ENCODE measurements around the gene TEKT3. TPM values are rescaled to one million over a fixed set of nuclear protein-coding genes. Genes with fewer than 3 reads are reported as not detected.
A peak's percentile ranks its signal among the peaks of the same experiment; 100 is the strongest.

TEKT3 gene
- total RNA-seq, 6 experiments from 2014 or later: not detected

DNA sequence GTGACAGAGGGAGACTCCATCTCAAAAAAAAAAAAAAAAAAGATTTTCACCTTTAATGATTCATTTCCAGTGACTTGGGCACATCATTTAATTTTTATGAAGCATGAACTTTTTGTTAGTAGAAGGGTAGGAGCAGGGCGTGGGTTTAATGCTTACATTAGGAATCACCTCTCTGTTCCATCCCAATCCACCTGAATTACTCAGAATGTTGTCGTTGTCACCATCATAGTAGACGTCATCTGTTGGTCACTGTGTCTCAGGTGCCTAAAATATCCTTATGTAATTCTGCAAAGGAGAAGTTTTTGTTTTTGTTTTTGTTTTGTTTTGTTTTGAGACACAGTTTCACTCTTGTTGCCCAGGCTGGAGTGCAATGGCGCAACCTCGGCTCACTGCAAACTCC lies 38.3 kb upstream of the TEKT3 start:
- no peak for ATAC-seq
- no peaks in the 10 kb centered on the region for H3K4me1 ChIP-seq
- H3K4me3 ChIP-seq: no peak overlapping the region
- no peaks in the 10 kb centered on the region for H3K9me3 ChIP-seq
- no peaks in the 10 kb centered on the region for H3K27me3 ChIP-seq
- TF ChIP-seq, protein P1, sequence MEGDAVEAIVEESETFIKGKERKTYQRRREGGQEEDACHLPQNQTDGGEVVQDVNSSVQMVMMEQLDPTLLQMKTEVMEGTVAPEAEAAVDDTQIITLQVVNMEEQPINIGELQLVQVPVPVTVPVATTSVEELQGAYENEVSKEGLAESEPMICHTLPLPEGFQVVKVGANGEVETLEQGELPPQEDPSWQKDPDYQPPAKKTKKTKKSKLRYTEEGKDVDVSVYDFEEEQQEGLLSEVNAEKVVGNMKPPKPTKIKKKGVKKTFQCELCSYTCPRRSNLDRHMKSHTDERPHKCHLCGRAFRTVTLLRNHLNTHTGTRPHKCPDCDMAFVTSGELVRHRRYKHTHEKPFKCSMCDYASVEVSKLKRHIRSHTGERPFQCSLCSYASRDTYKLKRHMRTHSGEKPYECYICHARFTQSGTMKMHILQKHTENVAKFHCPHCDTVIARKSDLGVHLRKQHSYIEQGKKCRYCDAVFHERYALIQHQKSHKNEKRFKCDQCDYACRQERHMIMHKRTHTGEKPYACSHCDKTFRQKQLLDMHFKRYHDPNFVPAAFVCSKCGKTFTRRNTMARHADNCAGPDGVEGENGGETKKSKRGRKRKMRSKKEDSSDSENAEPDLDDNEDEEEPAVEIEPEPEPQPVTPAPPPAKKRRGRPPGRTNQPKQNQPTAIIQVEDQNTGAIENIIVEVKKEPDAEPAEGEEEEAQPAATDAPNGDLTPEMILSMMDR (IDR thresholded peaks at IDR 0.05): no peak
- no peak for TF ChIP-seq POLR2A (IDR thresholded peaks at IDR 0.05)
- 76% methylated on average over 5 of the region's 5 CpGs for WGBS (ENCODE audit: insufficient coverage, low coverage, low lambda C conversion rate, missing lambda C conversion rate)
- no peaks in the 10 kb centered on the region for H3K36me3 ChIP-seq
- intact Hi-C loops (cut with DNase I): no loop called here
- H3K27ac ChIP-seq: no peak overlapping the region
- no peak for DNase-seq

DNA sequence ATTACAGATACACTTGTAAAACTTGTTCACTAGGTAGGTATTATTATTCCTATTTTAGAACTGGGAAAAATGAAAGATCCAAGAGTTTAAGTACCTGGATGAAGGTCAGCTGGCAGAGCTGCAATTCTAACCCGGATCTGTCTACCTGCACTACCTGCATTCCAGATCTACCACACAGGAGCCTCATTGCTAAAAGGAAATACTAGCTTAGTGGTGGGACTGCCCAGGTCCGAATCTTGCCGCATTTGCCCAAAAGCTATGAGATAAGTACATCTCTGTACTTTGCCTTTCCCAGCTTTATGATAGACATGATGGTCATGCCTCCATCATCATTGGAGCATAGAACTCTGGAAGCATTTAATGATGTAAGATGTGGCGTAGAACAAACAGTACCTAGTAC lies 36.8 kb upstream of the TEKT3 start:
- intact Hi-C loops (cut with DNase I): no loop called here
- Histone ChIP-seq H3K27me3 (no peaks in the 10 kb centered on the region), H3K4me3 (no peak overlapping the region), H3K36me3 (no peaks in the 10 kb centered on the region), H3K27ac (no peak overlapping the region), H3K4me1 (no peaks in the 10 kb centered on the region), H3K9me3 (no peaks in the 10 kb centered on the region)
- ATAC-seq (no peak), DNase-seq (no peak)
- WGBS (ENCODE audit: insufficient coverage, low coverage, low lambda C conversion rate, missing lambda C conversion rate): 88% methylated on average over 2 of the region's 4 CpGs
- TF ChIP-seq, protein P1 (IDR thresholded peaks at IDR 0.05): no peak
- TF ChIP-seq POLR2A (IDR thresholded peaks at IDR 0.05): no peak

DNA sequence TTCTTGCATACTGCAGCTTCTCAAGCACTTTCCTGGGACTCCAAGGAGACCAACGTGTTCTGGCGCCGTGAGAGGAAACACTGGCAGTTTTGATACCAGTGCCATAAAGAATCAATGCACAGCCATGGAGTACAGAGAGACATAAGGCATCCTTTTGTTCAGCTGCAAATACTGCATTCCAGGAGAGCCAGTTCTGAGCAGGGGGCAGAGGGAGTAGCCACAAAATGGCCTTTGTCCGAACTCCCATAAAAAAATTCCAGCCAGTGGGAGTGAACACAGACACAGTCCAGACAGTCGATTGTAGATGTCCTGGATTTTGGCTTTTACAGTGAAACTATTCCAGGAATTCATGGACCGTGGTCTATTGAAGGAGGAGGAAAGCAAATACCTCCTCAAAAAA lies 36.2 kb upstream of the TEKT3 start:
- H3K27ac ChIP-seq: no peak overlapping the region
- no peaks in the 10 kb centered on the region for H3K4me1 ChIP-seq
- ATAC-seq (peak in 1 of 4 donors; percentile 22), DNase-seq (no peak)
- WGBS (ENCODE audit: insufficient coverage, low coverage, low lambda C conversion rate, missing lambda C conversion rate): 42% methylated on average over 5 of the region's 6 CpGs
- no peak for TF ChIP-seq POLR2A (IDR thresholded peaks at IDR 0.05)
- TF ChIP-seq, protein P1 (IDR thresholded peaks at IDR 0.05): no peak
- no peaks in the 10 kb centered on the region for H3K9me3 ChIP-seq
- intact Hi-C loops (cut with DNase I): no loop called here
- H3K36me3 ChIP-seq: no peaks in the 10 kb centered on the region
- H3K27me3 ChIP-seq: no peaks in the 10 kb centered on the region
- no peak overlapping the region for H3K4me3 ChIP-seq

DNA sequence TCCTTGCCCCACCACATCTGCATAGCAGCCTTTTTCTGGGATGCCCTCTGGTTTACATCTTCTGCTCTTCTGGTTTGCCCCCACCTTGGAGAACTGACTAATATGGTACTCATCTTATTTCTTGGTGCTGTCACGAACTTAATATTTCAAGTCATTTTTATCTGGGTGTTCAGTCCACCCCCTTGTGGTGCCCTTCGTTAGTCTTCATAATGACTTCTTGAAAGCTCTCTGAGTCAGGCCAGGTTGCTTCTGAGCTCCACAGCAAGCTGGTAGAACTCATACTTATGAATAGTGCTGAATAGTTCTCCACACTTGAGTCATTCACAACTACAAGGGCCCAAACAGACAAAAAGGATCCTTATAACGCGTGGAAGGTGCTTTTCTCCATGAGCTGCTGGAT lies 35.8 kb upstream of the TEKT3 start:
- H3K27me3 ChIP-seq: no peaks in the 10 kb centered on the region
- H3K36me3 ChIP-seq: no peaks in the 10 kb centered on the region
- ATAC-seq: no peak
- intact Hi-C loops (cut with DNase I): no loop called here
- H3K9me3 ChIP-seq: no peaks in the 10 kb centered on the region
- WGBS (ENCODE audit: insufficient coverage, low coverage, low lambda C conversion rate, missing lambda C conversion rate): 76% methylated on average over 4 of the region's 4 CpGs
- no peak overlapping the region for H3K27ac ChIP-seq
- H3K4me1 ChIP-seq: no peaks in the 10 kb centered on the region
- no peak for DNase-seq
- no peak overlapping the region for H3K4me3 ChIP-seq
- TF ChIP-seq, protein P1 (IDR thresholded peaks at IDR 0.05): no peak
- no peak for TF ChIP-seq POLR2A (IDR thresholded peaks at IDR 0.05)
